ENCODE data around the gene TRIM69. TPM values are rescaled to one million over a fixed set of nuclear protein-coding genes. Genes with fewer than 3 reads are reported as not detected.

Gene TRIM69, protein sequence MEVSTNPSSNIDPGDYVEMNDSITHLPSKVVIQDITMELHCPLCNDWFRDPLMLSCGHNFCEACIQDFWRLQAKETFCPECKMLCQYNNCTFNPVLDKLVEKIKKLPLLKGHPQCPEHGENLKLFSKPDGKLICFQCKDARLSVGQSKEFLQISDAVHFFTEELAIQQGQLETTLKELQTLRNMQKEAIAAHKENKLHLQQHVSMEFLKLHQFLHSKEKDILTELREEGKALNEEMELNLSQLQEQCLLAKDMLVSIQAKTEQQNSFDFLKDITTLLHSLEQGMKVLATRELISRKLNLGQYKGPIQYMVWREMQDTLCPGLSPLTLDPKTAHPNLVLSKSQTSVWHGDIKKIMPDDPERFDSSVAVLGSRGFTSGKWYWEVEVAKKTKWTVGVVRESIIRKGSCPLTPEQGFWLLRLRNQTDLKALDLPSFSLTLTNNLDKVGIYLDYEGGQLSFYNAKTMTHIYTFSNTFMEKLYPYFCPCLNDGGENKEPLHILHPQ
- total RNA-seq (2022; extraction: Qiagen RNA extraction), result 4.2 to 6.8 TPM (median 5.1 TPM) in 5 replicates

DNA sequence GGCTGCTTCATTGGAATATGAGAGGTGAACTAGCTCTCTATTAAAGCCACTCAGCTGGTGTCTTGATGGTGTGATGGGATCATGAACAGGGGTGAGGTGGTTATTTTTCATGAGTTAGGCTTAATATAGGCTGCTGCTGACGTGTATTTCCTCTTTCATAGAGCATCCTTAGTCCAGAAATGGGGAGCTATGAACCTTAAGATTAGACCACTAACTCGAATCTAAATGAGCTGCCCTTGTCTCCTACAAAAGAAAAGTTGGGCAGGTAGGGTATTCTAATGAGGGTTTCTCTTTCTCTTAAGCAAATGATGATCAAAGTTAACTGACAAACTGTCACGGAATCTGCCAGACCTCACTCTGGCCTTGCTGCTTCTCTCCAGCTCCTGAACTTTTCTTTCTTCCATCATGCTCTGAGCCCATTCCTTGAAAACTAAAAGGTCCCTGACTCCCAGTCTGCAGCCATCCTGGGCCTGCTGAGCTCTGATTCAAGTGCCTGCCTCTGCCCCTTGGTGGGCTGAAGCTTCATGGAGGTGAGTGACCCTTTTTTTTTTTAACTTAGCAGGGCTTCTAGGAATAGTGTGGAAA lies at the start of gene TRIM69:
TRIM69 (plus strand) TSS at position 348 of the 585 bp plus-strand sequence; CDS start at position 525, 177 bp downstream.

DNA sequence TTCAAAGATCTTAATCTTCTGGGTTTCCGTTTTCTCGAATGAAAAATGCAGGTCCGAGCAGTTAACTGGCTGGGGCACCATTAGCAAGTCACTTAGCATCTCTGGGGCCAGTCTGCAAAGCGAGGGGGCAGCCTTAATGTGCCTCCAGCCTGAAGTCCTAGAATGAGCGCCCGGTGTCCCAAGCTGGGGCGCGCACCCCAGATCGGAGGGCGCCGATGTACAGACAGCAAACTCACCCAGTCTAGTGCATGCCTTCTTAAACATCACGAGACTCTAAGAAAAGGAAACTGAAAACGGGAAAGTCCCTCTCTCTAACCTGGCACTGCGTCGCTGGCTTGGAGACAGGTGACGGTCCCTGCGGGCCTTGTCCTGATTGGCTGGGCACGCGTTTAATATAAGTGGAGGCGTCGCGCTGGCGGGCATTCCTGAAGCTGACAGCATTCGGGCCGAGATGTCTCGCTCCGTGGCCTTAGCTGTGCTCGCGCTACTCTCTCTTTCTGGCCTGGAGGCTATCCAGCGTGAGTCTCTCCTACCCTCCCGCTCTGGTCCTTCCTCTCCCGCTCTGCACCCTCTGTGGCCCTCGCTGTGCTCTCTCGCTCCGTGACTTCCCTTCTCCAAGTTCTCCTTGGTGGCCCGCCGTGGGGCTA lies 25.1 kb upstream of the TRIM69 start, which contains the start of the genes B2M and PATL2:
B2M (plus strand) TSS at position 422 of the 647 bp plus-strand sequence; CDS start at position 452, 30 bp downstream.
PATL2 (minus strand) TSS at position 228 of the 647 bp plus-strand sequence. CDS start 34,833 bp downstream, outside the sequence.

Other genes starting within 250 kb of the TRIM69 start
- gene EIF3J, start 199.4 kb upstream of the TRIM69 start, total RNA-seq (2022; extraction: Qiagen RNA extraction), result 78.7 to 119 TPM (median 87.3 TPM) in 5 replicates
- 7.9 to 10.2 TPM (median 8.8 TPM) in 5 replicates for gene SPG11, start 72.9 kb upstream of the TRIM69 start, total RNA-seq (2022; extraction: Qiagen RNA extraction)
- gene PATL2, start 25.2 kb upstream of the TRIM69 start, total RNA-seq (2022; extraction: Qiagen RNA extraction), result 0.23 to 0.29 TPM (median 0.23 TPM) in 3 of 5 replicates, not detected in the others
- 405 to 526 TPM (median 431 TPM) in 5 replicates for gene B2M, start 25.0 kb upstream of the TRIM69 start, total RNA-seq (2022; extraction: Qiagen RNA extraction)
- not detected in 5 replicates for gene TERB2, start 220.2 kb downstream of the TRIM69 start, total RNA-seq (2022; extraction: Qiagen RNA extraction)

All from A549 treated with Mapracorat at 1 μM for 4 hours (cell line).